Measurements from ENCODE around the gene GGN.

- TF ChIP-seq, protein P1, sequence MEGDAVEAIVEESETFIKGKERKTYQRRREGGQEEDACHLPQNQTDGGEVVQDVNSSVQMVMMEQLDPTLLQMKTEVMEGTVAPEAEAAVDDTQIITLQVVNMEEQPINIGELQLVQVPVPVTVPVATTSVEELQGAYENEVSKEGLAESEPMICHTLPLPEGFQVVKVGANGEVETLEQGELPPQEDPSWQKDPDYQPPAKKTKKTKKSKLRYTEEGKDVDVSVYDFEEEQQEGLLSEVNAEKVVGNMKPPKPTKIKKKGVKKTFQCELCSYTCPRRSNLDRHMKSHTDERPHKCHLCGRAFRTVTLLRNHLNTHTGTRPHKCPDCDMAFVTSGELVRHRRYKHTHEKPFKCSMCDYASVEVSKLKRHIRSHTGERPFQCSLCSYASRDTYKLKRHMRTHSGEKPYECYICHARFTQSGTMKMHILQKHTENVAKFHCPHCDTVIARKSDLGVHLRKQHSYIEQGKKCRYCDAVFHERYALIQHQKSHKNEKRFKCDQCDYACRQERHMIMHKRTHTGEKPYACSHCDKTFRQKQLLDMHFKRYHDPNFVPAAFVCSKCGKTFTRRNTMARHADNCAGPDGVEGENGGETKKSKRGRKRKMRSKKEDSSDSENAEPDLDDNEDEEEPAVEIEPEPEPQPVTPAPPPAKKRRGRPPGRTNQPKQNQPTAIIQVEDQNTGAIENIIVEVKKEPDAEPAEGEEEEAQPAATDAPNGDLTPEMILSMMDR (IDR thresholded peaks at IDR 0.05) = no peak
- no peak for TF ChIP-seq POLR2A (IDR thresholded peaks at IDR 0.05)
Observed at GRCh38 chr19:38394488-38394887, 6.7 kb upstream of the GGN start.

Data from thyroid gland (tissue), 4 donors.